ENCODE results near the gene CDKN2B-AS1.

DNA sequence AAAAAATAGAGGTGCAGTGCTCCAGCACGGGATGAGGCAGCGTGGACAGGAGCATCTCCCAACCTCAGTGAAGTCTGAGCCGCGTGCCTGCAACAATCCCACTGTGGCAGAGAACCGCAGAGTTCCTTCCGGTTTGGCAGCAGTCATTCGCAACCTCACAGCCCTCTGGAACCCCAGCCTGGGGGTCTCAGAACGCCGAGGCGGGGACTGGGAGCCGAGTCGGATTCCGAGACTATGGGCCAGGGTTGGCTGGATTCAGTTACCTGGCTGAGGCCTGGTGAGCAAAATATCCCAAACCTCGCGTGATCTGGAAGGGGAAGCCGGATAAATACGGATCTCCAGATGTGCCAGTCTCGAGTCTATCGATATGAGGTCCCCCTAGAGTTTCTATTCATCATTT, 27.4 kb upstream of the CDKN2B-AS1 start:
- TF ChIP-seq ZNF317 (CRISPR knock-in tag; IDR thresholded peaks at IDR 0.05; ENCODE audit: borderline replicate concordance, low read depth): no peak
- TF ChIP-seq, protein P1, sequence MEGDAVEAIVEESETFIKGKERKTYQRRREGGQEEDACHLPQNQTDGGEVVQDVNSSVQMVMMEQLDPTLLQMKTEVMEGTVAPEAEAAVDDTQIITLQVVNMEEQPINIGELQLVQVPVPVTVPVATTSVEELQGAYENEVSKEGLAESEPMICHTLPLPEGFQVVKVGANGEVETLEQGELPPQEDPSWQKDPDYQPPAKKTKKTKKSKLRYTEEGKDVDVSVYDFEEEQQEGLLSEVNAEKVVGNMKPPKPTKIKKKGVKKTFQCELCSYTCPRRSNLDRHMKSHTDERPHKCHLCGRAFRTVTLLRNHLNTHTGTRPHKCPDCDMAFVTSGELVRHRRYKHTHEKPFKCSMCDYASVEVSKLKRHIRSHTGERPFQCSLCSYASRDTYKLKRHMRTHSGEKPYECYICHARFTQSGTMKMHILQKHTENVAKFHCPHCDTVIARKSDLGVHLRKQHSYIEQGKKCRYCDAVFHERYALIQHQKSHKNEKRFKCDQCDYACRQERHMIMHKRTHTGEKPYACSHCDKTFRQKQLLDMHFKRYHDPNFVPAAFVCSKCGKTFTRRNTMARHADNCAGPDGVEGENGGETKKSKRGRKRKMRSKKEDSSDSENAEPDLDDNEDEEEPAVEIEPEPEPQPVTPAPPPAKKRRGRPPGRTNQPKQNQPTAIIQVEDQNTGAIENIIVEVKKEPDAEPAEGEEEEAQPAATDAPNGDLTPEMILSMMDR (IDR thresholded peaks at IDR 0.05): no peak
- no peak for TF ChIP-seq TCF7 (CRISPR knock-in tag; IDR thresholded peaks at IDR 0.05; ENCODE audit: low read depth)
- no peak for TF ChIP-seq NR1H2 (CRISPR knock-in tag; IDR thresholded peaks at IDR 0.05)
- no peak for TF ChIP-seq ETV6 (CRISPR knock-in tag; IDR thresholded peaks at IDR 0.05)
